Pancreas (tissue), 10 donors: ENCODE data around the gene SH3BGR. TPM values are rescaled to one million over a fixed set of nuclear protein-coding genes. Genes with fewer than 3 reads are reported as not detected.
A peak's percentile ranks its signal among the peaks of the same experiment; 100 is the strongest.

Source experiments
- ATAC-seq, 4 donors: fragments of 200-7000 bp; cut with Tn5 transposase; one replicate each; pipeline versions ENCODE4 v1.8.0 to v1.9.1; 2020; ENCODE audit warnings: mild to moderate bottlenecking in 4 of 4, moderate library complexity in 4 of 4
- DNase-seq, 6 donors: peaks; one replicate each; pipeline ENCODE4 v3.0.0-alpha.2; 2020
- FAIRE-seq: peaks from 2 replicates; lab custom pipeline; 2012; peaks lifted over from hg19 to GRCh38; lab: Jason Lieb, UNC
- H3K27ac ChIP-seq, 4 donors: fragments of 200-600 bp; sonication (generic); 1 replicate in 3 of 4; 2 replicates in 1 of 4; pipeline versions ENCODE4 v1.5.0 to v1.8.0; 2020
- H3K27me3 ChIP-seq, 4 donors: fragments of 200-600 bp; one replicate each; pipeline ENCODE4 v1.8.0; 2021
- H3K36me3 ChIP-seq, 3 donors: fragments of 200-600 bp; sonication (generic) in 1 of 3; one replicate each; pipeline versions ENCODE4 v1.5.0 to v1.8.0; 2020 to 2021
- H3K4me1 ChIP-seq, 3 donors: fragments of 200-600 bp; one replicate each; pipeline ENCODE4 v1.8.0; 2021
- H3K4me3 ChIP-seq, 4 donors: fragments of 200-600 bp; sonication (generic) in 2 of 4; one replicate each; pipeline versions ENCODE4 v1.5.0 to v1.8.0; 2020 to 2021
- H3K9me3 ChIP-seq, 4 donors: fragments of 200-600 bp; one replicate each; pipeline ENCODE4 v1.8.0; 2021
- CTCF ChIP-seq, 4 donors: fragments of 200-600 bp; sonication (generic) in 3 of 4; IDR thresholded peaks; one replicate each; pipeline versions ENCODE4 v1.5.0 to v1.8.0; 2021; ENCODE audit warnings: antibody characterized with exemption in 4 of 4
- WGBS, 2 donors: extraction: QIAGEN DNeasy Blood & Tissue Kit; methylation state at CpG; one replicate each; pipeline ENCODE4 v1.1.7; 2013; 5-methylcytosine and 5-hydroxymethylcytosine counted together
- intact Hi-C, 3 donors: fragments of 100-400 bp; cut with DNase I; formaldehyde crosslinking; loops; one replicate each; pipeline versions ENCODE4 v1.11.1 to v1.14.2; 2022
- polyA plus RNA-seq, 2 donors: library from polyadenylated mRNA; stranded (reverse); fragments of 200-250 nt; gene quantifications; one replicate each; pipeline ENCODE4 v1.2.3, GENCODE V29; 2013
- total RNA-seq, 6 donors: library from RNA; stranded (reverse); fragmentation: NEBNext Ultra II Directional in 4 of 6; extraction: Animal tissue kit (Norgen Biotek cat#: 25700) in 4 of 6; gene quantifications; one replicate each; pipeline versions ENCODE4 v1.2.1 to v1.2.4, GENCODE V29; 2021 to 2023
- donor health status: healthy with polysubstance abuse.
- donor health status: DM: no; HTN: no; CAD: no; lungs with moderate emphysema.
- donor health status: DM: no; HTN: no; CAD: no.
- donor health status: control.
- donor health status: control.
- donor health status: Bipolar disorder and iron deficiency.
- donor health status: DM: yes; HTN: yes; CAD: no.
- donor health status: DM: no; HTN: no; CAD: no.
- donor health status: DM: no; HTN: no; CAD: no.
- donor health status: DM: yes; HTN: yes; CAD: no.

SH3BGR gene
- total and polyA plus RNA-seq, 8 donors = 1.4 to 7.3 (median 4.0) TPM

- no peaks in the 10 kb centered on the region for H3K36me3 ChIP-seq
- H3K27ac ChIP-seq = no peak overlapping the region
- no peak for ATAC-seq
- no peaks in the 10 kb centered on the region for H3K27me3 ChIP-seq
- DNase-seq = no peak
- no peak for FAIRE-seq
- WGBS, 2 donors = 92 to 100% methylated on average over 1 of the region's 1 CpG
- H3K9me3 ChIP-seq = no peaks in the 10 kb centered on the region
- intact Hi-C loops = no loop called here
- H3K4me3 ChIP-seq = no peak overlapping the region
- TF ChIP-seq CTCF (IDR thresholded peaks at IDR 0.05) = no peak
- H3K4me1 ChIP-seq = no peaks in the 10 kb centered on the region
Measured at GRCh38 chr21:39468559-39468958, 16.8 kb downstream of the SH3BGR start.

- peak; percentile 9 for FAIRE-seq
- Histone ChIP-seq H3K4me3 (no peak overlapping the region), H3K4me1 (no peaks in the 10 kb centered on the region), H3K27me3 (no peaks in the 10 kb centered on the region), H3K27ac (no peak overlapping the region), H3K36me3 (no peaks in the 10 kb centered on the region), H3K9me3 (no peaks in the 10 kb centered on the region)
- intact Hi-C loops = no loop called here
- no peak for TF ChIP-seq CTCF (IDR thresholded peaks at IDR 0.05)
- 92 to 96% methylated on average over 3 of the region's 3 CpGs for WGBS, 2 donors
- no peak for DNase-seq
- no peak for ATAC-seq
Measured at GRCh38 chr21:39471598-39471997, 19.8 kb downstream of the SH3BGR start.

- FAIRE-seq (no peak), ATAC-seq (no peak), DNase-seq (no peak)
- TF ChIP-seq CTCF (IDR thresholded peaks at IDR 0.05) = no peak
- intact Hi-C loops = no loop called here
- 85 to 89% methylated on average over 4 of the region's 4 CpGs for WGBS, 2 donors
- no peak overlapping the region for H3K27ac ChIP-seq
- no peak overlapping the region for H3K4me3 ChIP-seq
- no peaks in the 10 kb centered on the region for H3K36me3 ChIP-seq
- H3K27me3 ChIP-seq = no peaks in the 10 kb centered on the region
- H3K9me3 ChIP-seq = no peaks in the 10 kb centered on the region
- H3K4me1 ChIP-seq = no peaks in the 10 kb centered on the region
Measured at GRCh38 chr21:39472786-39473185, 21.0 kb downstream of the SH3BGR start.

- no peak overlapping the region for H3K27ac ChIP-seq
- no peak for FAIRE-seq
- H3K36me3 ChIP-seq = no peaks in the 10 kb centered on the region
- 83 to 90% methylated on average over 2 of the region's 2 CpGs for WGBS, 2 donors
- H3K9me3 ChIP-seq = no peaks in the 10 kb centered on the region
- H3K4me3 ChIP-seq = no peak overlapping the region
- no peak for TF ChIP-seq CTCF (IDR thresholded peaks at IDR 0.05)
- DNase-seq = no peak
- H3K27me3 ChIP-seq = no peaks in the 10 kb centered on the region
- H3K4me1 ChIP-seq = no peaks in the 10 kb centered on the region
- intact Hi-C loops = no loop called here
- ATAC-seq = no peak
Measured at GRCh38 chr21:39474611-39475010, 22.8 kb downstream of the SH3BGR start.

- no peaks in the 10 kb centered on the region for H3K27me3 ChIP-seq
- no peak for FAIRE-seq
- intact Hi-C loops = no loop called here
- 91% methylated on average over 4 of the region's 4 CpGs for WGBS, 2 donors
- H3K9me3 ChIP-seq = no peaks in the 10 kb centered on the region
- no peaks in the 10 kb centered on the region for H3K36me3 ChIP-seq
- H3K4me3 ChIP-seq = no peak overlapping the region
- no peaks in the 10 kb centered on the region for H3K4me1 ChIP-seq
- H3K27ac ChIP-seq = no peak overlapping the region
- no peak for ATAC-seq
- DNase-seq = no peak
- TF ChIP-seq CTCF (IDR thresholded peaks at IDR 0.05) = no peak
Measured at GRCh38 chr21:39479164-39479813, 27.5 kb downstream of the SH3BGR start.
